ENCODE measurements around the gene PRSS33. TPM values are rescaled to one million over a fixed set of nuclear protein-coding genes. Genes with fewer than 3 reads are reported as not detected.

Gene PRSS33
- total and polyA plus RNA-seq, 7 donors: not detected

- Histone ChIP-seq H3K9me3 (no peaks in the 10 kb centered on the region), H3K4me3 (peak overlapping the region; percentile 77 to 94 (median 84)), H3K4me1 (peaks cover 0 to 49% (median 46%) of the 10 kb centered on the region in 4 donors), H3K27me3 (no peaks in the 10 kb centered on the region), H3K27ac (peak overlapping the region; percentile 98 to 99 (median 99)), H3K36me3 (peaks cover 5 to 21% (median 11%) of the 10 kb centered on the region in 4 donors)
- peak; percentile 93 for DNase-seq
- WGBS, 2 donors: 0 to 1% methylated on average over 82 of the region's 82 CpGs
- TF ChIP-seq POLR2AphosphoS5 (IDR thresholded peaks at IDR 0.05) (no peak), POLR2A (IDR thresholded peaks at IDR 0.05) (no peak), CTCF (IDR thresholded peaks at IDR 0.05) (no peak), EP300 (IDR thresholded peaks at IDR 0.05) (no peak)
- intact Hi-C loops (cut with DNase I): loop anchor here (1.0 to 2.0 kb wide), 2 partner anchors 23 to 32 kb away; partner anchors contain the start of gene PRSS27
These were observed 34.3 kb downstream of the PRSS33 start for GRCh38 chr16:2752850-2753732.

- WGBS, 2 donors: 2 to 6% methylated on average over 99 of the region's 99 CpGs
- Histone ChIP-seq H3K27me3 (no peaks in the 10 kb centered on the region), H3K36me3 (peaks cover 0 to 12% (median 2%) of the 10 kb centered on the region in 4 donors), H3K4me1 (peaks cover 0 to 45% (median 38%) of the 10 kb centered on the region in 4 donors), H3K27ac (peak within 1 kb of the TSS; percentile 98 to 99 (median 99)), H3K9me3 (no peaks in the 10 kb centered on the region), H3K4me3 (peak within 1 kb of the TSS; percentile 77 to 94 (median 84))
- intact Hi-C loops (cut with DNase I): loop anchor here (2.0 kb wide), 1 partner anchor 31 kb away; the partner anchor contains the start of gene PRSS27
- DNase-seq: peak; percentile 98
- TF ChIP-seq CTCF (IDR thresholded peaks at IDR 0.05) (peak in 1 of 4 experiments; percentile 25), EP300 (IDR thresholded peaks at IDR 0.05) (peak in 2 of 4 donors; percentile 22 to 38), POLR2A (IDR thresholded peaks at IDR 0.05) (peak; percentile 61 to 88), POLR2AphosphoS5 (IDR thresholded peaks at IDR 0.05) (peak; percentile 98 to 99 (median 98))
These were observed 35.1 kb downstream of the PRSS33 start, which contains the start of gene SRRM2 for GRCh38 chr16:2752035-2752849. Gene SRRM2, plus strand, starts transcription at chr16:2752638. Its CDS starts 3,727 bp downstream, at chr16:2756365.

GRCh38 chr16:2751577-2752034 is 35.8 kb downstream of the PRSS33 start:
- intact Hi-C loops (cut with DNase I): loop anchor here (2.0 kb wide), 1 partner anchor 31 kb away; the partner anchor contains the start of gene PRSS27
- DNase-seq: peak; percentile 55
- TF ChIP-seq POLR2A (IDR thresholded peaks at IDR 0.05): no peak
- TF ChIP-seq POLR2AphosphoS5 (IDR thresholded peaks at IDR 0.05): no peak
- TF ChIP-seq CTCF (IDR thresholded peaks at IDR 0.05): no peak
- peak in 1 of 4 donors; percentile 18 for TF ChIP-seq EP300 (IDR thresholded peaks at IDR 0.05)

GRCh38 chr16:2749936-2750335 is 37.4 kb downstream of the PRSS33 start:
- no peak overlapping the region for H3K4me3 ChIP-seq
- intact Hi-C loops (cut with DNase I): no loop called here
- no peak for DNase-seq
- H3K9me3 ChIP-seq: no peaks in the 10 kb centered on the region
- peaks cover 0 to 22% (median 15%) of the 10 kb centered on the region in 4 donors for H3K4me1 ChIP-seq
- H3K27ac ChIP-seq: no peak overlapping the region
- TF ChIP-seq EP300 (IDR thresholded peaks at IDR 0.05): no peak
- no peak for TF ChIP-seq POLR2A (IDR thresholded peaks at IDR 0.05)
- TF ChIP-seq CTCF (IDR thresholded peaks at IDR 0.05): no peak
- WGBS, 2 donors: 93 to 95% methylated on average over 6 of the region's 6 CpGs
- H3K36me3 ChIP-seq: no peaks in the 10 kb centered on the region
- H3K27me3 ChIP-seq: no peaks in the 10 kb centered on the region

More at GRCh38 chr16:2751577-2752034, 35.8 kb downstream of the PRSS33 start:
- WGBS, 2 donors: 64 to 79% methylated on average over 23 of the region's 23 CpGs
- H3K9me3 ChIP-seq: no peaks in the 10 kb centered on the region
- no peaks in the 10 kb centered on the region for H3K27me3 ChIP-seq
- peaks cover 0 to 38% (median 32%) of the 10 kb centered on the region in 4 donors for H3K4me1 ChIP-seq
- peaks cover 0 to 6% (median 0%) of the 10 kb centered on the region in 4 donors for H3K36me3 ChIP-seq
- peak overlapping the region; percentile 98 to 99 (median 99) for H3K27ac ChIP-seq
- peak overlapping the region; percentile 77 to 94 (median 84) for H3K4me3 ChIP-seq
